ENCODE data around the gene ZNF556.

ZNF556 gene

DNA sequence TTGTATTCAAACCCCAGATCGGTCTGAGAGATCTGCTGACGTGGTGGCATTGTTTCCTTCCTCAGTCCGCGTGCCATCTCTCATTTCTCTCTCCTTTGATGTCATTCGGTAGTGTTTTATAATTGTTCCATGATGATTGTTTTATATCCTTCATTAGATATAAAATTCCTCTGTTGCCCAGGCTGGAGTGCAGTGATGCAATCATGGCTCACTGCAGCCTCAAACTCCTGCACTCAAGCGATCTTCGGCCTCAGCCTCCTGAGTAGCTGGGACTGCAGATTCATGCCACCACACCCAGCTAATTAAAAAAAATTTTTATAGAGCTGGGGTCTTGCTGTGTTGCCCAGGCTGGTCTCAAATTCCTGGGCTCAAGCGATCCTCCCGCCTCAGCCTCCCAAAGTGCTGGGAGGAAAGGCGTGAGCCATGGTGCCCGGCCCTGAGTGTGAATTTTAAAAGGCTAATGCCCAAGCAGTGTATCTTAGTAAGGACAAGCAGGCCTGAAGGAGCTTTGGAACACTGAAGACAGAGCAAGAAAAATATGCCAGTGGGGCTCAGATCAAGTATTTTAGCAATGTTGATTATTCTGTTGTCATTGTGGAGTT is 38.9 kb downstream of the ZNF556 start:
- DNase-seq (ENCODE audit: insufficient read length, low spot score) = no peak
- no peak for FAIRE-seq
- TF ChIP-seq, protein P1, sequence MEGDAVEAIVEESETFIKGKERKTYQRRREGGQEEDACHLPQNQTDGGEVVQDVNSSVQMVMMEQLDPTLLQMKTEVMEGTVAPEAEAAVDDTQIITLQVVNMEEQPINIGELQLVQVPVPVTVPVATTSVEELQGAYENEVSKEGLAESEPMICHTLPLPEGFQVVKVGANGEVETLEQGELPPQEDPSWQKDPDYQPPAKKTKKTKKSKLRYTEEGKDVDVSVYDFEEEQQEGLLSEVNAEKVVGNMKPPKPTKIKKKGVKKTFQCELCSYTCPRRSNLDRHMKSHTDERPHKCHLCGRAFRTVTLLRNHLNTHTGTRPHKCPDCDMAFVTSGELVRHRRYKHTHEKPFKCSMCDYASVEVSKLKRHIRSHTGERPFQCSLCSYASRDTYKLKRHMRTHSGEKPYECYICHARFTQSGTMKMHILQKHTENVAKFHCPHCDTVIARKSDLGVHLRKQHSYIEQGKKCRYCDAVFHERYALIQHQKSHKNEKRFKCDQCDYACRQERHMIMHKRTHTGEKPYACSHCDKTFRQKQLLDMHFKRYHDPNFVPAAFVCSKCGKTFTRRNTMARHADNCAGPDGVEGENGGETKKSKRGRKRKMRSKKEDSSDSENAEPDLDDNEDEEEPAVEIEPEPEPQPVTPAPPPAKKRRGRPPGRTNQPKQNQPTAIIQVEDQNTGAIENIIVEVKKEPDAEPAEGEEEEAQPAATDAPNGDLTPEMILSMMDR (IDR thresholded peaks at IDR 0.05; ENCODE audit: insufficient read depth, missing control alignments) = no peak

DNA sequence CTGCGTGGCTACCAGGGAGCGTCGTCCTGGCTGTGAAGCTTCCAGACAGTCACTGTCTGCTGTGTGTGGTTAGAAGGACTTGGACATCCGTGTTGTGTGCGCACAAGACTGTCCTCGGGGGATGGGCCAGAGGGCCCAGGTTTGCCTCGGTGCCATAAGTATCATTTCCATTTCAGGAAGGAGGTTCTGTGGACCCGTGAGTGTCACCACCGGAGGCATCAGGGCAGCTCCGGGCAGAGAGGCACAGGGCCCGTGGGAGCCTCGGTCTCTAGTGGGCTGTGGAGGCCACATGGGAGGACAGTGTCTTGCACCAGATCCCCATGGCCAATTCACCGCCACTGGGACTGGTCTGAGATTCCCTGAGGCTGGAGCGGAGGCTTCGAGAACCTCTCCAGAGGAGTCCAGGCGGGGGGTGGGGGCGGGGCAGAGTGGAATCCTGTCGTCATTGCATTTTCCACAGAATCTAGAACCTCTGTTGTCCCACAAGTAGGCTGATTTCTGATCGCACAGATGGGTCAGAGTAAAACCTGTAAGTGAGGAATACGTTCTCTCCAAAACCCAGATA is 39.6 kb downstream of the ZNF556 start:
- no peak for DNase-seq (ENCODE audit: insufficient read length, low spot score)
- TF ChIP-seq, protein P1 (IDR thresholded peaks at IDR 0.05; ENCODE audit: insufficient read depth, missing control alignments) = no peak
- FAIRE-seq = no peak

DNA sequence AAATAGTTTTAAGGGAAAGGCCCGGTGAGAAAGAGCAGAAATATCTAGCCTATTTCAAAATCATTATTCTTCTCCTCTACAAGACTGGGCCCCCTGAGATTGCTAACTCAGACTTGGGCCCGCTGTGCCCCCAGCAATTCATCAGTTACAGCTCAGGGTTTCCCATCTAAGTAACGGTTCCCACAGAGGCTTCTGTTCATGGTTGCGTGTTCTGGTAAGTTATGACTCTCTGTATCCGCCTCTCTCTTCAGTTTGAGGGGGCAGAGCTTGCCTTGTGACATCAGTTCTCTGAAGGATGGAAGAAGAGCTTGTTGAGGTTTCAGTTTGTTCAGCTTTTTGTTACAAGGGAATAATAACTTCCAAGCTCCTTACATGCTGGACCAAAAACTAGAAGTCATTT is 45.2 kb downstream of the ZNF556 start:
- FAIRE-seq (no peak), DNase-seq (ENCODE audit: insufficient read length, low spot score) (no peak)
- TF ChIP-seq, protein P1 (IDR thresholded peaks at IDR 0.05; ENCODE audit: insufficient read depth, missing control alignments) = no peak

DNA sequence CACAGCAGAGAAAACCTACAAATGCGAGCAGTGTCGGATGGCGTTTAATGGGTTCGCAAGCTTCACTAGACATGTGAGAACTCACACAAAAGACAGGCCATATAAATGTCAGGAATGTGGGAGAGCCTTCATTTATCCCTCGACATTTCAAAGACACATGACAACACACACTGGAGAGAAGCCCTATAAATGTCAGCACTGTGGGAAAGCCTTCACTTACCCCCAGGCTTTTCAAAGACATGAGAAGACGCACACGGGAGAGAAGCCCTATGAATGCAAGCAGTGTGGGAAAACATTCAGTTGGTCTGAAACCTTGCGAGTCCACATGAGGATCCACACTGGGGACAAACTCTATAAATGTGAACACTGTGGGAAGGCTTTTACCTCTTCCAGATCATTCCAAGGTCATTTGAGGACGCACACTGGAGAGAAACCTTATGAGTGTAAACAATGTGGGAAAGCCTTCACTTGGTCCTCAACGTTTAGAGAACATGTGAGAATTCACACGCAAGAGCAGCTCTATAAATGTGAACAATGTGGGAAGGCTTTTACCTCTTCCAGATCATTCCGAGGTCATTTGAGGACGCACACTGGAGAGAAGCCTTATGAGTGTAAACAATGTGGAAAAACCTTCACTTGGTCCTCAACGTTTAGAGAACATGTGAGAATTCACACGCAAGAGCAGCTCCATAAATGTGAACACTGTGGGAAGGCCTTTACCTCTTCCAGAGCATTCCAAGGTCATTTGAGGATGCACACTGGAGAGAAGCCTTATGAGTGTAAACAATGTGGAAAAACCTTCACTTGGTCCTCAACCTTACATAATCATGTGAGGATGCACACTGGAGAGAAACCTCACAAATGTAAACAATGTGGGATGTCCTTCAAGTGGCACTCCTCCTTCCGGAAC is 50.4 kb downstream of the ZNF556 start:
- no peak for DNase-seq (ENCODE audit: insufficient read length, low spot score)
- TF ChIP-seq, protein P1 (IDR thresholded peaks at IDR 0.05; ENCODE audit: insufficient read depth, missing control alignments) = no peak
- no peak for FAIRE-seq

DNA sequence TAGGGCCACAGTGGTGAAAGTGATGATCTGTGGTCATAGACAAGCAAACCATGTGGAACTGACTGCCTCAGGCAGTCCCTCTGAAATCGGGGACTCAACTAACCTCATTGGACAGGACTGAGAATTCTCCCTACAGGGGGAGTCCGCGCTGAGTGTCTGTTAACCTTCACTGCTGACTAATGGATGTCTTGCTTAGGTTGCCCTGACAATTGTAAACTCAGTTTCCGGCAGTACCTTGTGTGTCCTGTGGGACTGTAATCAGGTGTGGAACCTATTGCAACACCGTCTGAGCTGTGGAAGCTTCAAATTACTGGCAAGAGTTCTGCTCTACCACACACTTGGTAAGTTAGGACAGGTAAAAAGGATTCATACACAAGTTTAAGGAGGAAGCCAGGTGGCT is 55.9 kb downstream of the ZNF556 start:
- no peak for DNase-seq (ENCODE audit: insufficient read length, low spot score)
- FAIRE-seq = no peak
- TF ChIP-seq, protein P1 (IDR thresholded peaks at IDR 0.05; ENCODE audit: insufficient read depth, missing control alignments) = no peak

DNA sequence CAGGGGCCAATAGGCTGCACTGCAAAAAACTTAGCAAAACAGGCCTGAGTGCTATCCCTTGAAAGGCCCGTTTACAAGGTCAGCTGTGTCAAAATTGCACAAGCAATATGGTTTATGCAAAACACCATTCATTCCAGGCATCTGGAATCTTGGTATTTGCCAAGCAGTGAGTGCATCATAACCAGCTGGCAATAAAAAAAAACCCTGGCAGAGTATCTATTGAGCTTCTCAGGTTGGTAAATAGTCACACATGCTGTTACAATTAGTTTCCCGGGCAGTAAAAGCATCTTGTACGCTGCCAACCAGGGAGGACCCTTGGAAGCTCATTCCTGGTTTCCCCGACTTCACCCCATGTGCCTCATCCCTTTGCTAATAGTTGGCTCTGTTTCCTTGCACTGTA is 56.4 kb downstream of the ZNF556 start:
- no peak for FAIRE-seq
- TF ChIP-seq, protein P1 (IDR thresholded peaks at IDR 0.05; ENCODE audit: insufficient read depth, missing control alignments) = no peak

More for the DNA sequence above, 56.4 kb downstream of the ZNF556 start:
- no peak for DNase-seq (ENCODE audit: insufficient read length, low spot score)

All from D721Med (cell line).